ENCODE results near the gene POLE2.

DNA sequence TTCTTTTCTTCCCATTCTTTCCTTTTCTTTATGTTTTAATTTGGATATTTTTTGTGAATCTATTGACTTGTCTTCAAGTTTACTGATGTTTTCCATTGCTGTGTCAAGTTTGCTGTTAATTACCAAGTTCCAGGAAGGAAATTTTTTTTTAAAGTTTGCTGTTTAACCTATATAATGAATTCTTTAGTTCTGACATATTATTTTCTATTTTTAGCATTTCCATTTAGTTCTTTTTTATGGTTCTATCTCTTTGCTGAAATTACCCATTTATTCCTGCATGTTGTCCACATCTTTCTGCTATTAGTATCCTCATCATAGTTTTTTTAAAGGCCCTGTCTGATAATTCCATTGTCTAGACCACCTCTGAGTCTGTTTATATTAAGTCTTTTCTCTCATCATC lies 32.7 kb upstream of the POLE2 start:
- TF ChIP-seq TCF7L2 (IDR thresholded peaks at IDR 0.05; ENCODE audit: borderline replicate concordance, low read depth, low read length), result no peak
- TF ChIP-seq, protein P1, sequence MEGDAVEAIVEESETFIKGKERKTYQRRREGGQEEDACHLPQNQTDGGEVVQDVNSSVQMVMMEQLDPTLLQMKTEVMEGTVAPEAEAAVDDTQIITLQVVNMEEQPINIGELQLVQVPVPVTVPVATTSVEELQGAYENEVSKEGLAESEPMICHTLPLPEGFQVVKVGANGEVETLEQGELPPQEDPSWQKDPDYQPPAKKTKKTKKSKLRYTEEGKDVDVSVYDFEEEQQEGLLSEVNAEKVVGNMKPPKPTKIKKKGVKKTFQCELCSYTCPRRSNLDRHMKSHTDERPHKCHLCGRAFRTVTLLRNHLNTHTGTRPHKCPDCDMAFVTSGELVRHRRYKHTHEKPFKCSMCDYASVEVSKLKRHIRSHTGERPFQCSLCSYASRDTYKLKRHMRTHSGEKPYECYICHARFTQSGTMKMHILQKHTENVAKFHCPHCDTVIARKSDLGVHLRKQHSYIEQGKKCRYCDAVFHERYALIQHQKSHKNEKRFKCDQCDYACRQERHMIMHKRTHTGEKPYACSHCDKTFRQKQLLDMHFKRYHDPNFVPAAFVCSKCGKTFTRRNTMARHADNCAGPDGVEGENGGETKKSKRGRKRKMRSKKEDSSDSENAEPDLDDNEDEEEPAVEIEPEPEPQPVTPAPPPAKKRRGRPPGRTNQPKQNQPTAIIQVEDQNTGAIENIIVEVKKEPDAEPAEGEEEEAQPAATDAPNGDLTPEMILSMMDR (tag by site-specific recombination; IDR thresholded peaks at IDR 0.05), result no peak
- TF ChIP-seq PRDM1 (tag by site-specific recombination; IDR thresholded peaks at IDR 0.05), result no peak
- TF ChIP-seq ZNF596 (tag by site-specific recombination; IDR thresholded peaks at IDR 0.05), result no peak
- TF ChIP-seq, protein P2, sequence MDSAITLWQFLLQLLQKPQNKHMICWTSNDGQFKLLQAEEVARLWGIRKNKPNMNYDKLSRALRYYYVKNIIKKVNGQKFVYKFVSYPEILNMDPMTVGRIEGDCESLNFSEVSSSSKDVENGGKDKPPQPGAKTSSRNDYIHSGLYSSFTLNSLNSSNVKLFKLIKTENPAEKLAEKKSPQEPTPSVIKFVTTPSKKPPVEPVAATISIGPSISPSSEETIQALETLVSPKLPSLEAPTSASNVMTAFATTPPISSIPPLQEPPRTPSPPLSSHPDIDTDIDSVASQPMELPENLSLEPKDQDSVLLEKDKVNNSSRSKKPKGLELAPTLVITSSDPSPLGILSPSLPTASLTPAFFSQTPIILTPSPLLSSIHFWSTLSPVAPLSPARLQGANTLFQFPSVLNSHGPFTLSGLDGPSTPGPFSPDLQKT (IDR thresholded peaks at IDR 0.05; ENCODE audit: borderline replicate concordance, low read depth, low read length), result no peak
- TF ChIP-seq ZSCAN23 (tag by site-specific recombination; IDR thresholded peaks at IDR 0.05), result no peak
- TF ChIP-seq ZNF707 (tag by site-specific recombination; IDR thresholded peaks at IDR 0.05), result no peak
- TF ChIP-seq ZNF175 (tag by site-specific recombination; IDR thresholded peaks at IDR 0.05), result no peak
- TF ChIP-seq, protein P3, sequence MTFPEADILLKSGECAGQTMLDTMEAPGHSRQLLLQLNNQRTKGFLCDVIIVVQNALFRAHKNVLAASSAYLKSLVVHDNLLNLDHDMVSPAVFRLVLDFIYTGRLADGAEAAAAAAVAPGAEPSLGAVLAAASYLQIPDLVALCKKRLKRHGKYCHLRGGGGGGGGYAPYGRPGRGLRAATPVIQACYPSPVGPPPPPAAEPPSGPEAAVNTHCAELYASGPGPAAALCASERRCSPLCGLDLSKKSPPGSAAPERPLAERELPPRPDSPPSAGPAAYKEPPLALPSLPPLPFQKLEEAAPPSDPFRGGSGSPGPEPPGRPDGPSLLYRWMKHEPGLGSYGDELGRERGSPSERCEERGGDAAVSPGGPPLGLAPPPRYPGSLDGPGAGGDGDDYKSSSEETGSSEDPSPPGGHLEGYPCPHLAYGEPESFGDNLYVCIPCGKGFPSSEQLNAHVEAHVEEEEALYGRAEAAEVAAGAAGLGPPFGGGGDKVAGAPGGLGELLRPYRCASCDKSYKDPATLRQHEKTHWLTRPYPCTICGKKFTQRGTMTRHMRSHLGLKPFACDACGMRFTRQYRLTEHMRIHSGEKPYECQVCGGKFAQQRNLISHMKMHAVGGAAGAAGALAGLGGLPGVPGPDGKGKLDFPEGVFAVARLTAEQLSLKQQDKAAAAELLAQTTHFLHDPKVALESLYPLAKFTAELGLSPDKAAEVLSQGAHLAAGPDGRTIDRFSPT (tag by site-specific recombination; IDR thresholded peaks at IDR 0.05), result no peak

Data from HEK293 (cell line).